A673 (cell line): ENCODE measurements around the gene ERGIC2. TPM values are rescaled to one million over a fixed set of nuclear protein-coding genes. Genes with fewer than 3 reads are reported as not detected.
A peak's percentile ranks its signal among the peaks of the same experiment; 100 is the strongest.

Source experiments
- Bru-seq: library from RNA; stranded (reverse); fragments of 400-500 nt; gene quantifications from one replicate; lab custom pipeline; 2021; lab: Mats Ljungman, UMichigan
- BruChase-seq, 2 experiments: library from RNA; stranded (reverse); fragments of 400-500 nt; gene quantifications; one replicate each; lab custom pipeline; 2021; lab: Mats Ljungman, UMichigan
- BruUV-seq: library from RNA; stranded (reverse); fragments of 400-500 nt; replicated peaks from 2 replicates; lab custom pipeline; 2021; lab: Mats Ljungman, UMichigan
- CTCF ChIA-PET: fragments of 300-600 bp; sonication (Branson Sonifier 250); formaldehyde crosslinking; loops from one replicate; lab custom pipeline; 2022; ENCODE audit warnings: antibody characterized with exemption; lab: Charles Lee
- POLR2A ChIA-PET: fragments of 300-600 bp; sonication (Branson Sonifier 250); formaldehyde crosslinking; loops from one replicate; lab custom pipeline; 2022; ENCODE audit warnings: antibody characterized with exemption; ENCODE audit not compliant: low non-redundant PET; lab: Charles Lee
- DNase-seq: peaks from one replicate; pipeline ENCODE4 v3.0.0-alpha.2; 2015; ENCODE audit warnings: low spot score
- H3K27ac ChIP-seq: fragments of 200-600 bp; sonication (generic); 2 replicates; pipeline ENCODE4 v1.5.1; 2016; ENCODE audit warnings: mixed run types, low read depth, mild to moderate bottlenecking, mixed read lengths, antibody characterized with exemption, low read length; ENCODE audit not compliant: poor library complexity, severe bottlenecking
- H3K27me3 ChIP-seq: fragments of 200-600 bp; sonication (generic); replicated peaks from 2 replicates; pipeline ENCODE4 v1.6.1; 2017; ENCODE audit warnings: mixed run types, low read depth, mild to moderate bottlenecking, mixed read lengths, antibody characterized with exemption, low read length; ENCODE audit not compliant: insufficient read depth, poor library complexity
- H3K36me3 ChIP-seq: fragments of 200-600 bp; sonication (generic); 2 replicates; pipeline ENCODE4 v1.6.1; 2016; ENCODE audit warnings: mixed run types, mild to moderate bottlenecking, mixed read lengths, antibody characterized with exemption, low read length; ENCODE audit not compliant: insufficient read depth, poor library complexity, severe bottlenecking
- H3K4me1 ChIP-seq: fragments of 200-600 bp; sonication (generic); 2 replicates; pipeline ENCODE4 v1.6.1; 2017; ENCODE audit warnings: mixed run types, mild to moderate bottlenecking, mixed read lengths, antibody characterized with exemption, low read length; ENCODE audit not compliant: insufficient read depth, poor library complexity, severe bottlenecking
- H3K4me3 ChIP-seq: fragments of 200-600 bp; sonication (generic); 2 replicates; pipeline ENCODE4 v1.5.1; 2016; ENCODE audit warnings: low read depth, mixed run types, mild to moderate bottlenecking, mixed read lengths, low read length; ENCODE audit not compliant: poor library complexity, severe bottlenecking
- H3K9me3 ChIP-seq: fragments of 200-600 bp; sonication (generic); 2 replicates; pipeline ENCODE4 v1.6.1; 2016; ENCODE audit warnings: mixed run types, low read depth, mild to moderate bottlenecking, mixed read lengths, antibody characterized with exemption, low read length; ENCODE audit not compliant: poor library complexity, severe bottlenecking
- CTCF ChIP-seq: fragments of 300-800, 200-600 bp; sonication (generic); conservative IDR thresholded peaks from 2 replicates; pipeline ENCODE4 v1.5.1; 2017; ENCODE audit warnings: low read depth, mild to moderate bottlenecking, antibody characterized with exemption, low read length, moderate library complexity, mixed read lengths
- EZH2 ChIP-seq: fragments of 200-600 bp; sonication (generic); IDR thresholded peaks from 2 replicates; pipeline ENCODE4 v1.6.1; 2017; ENCODE audit warnings: borderline replicate concordance, low read depth, mild to moderate bottlenecking, mixed read lengths, antibody characterized with exemption, low read length; ENCODE audit not compliant: poor library complexity, severe bottlenecking
- intact Hi-C: fragments of 100-400 bp; cut with micrococcal nuclease; formaldehyde crosslinking; loops from one replicate; pipeline ENCODE4 v1.10.0; 2022; ENCODE audit not compliant: unreplicated experiment
- long read RNA-seq: library from polyadenylated mRNA; stranded (forward); transcript quantifications from one replicate; pipeline ENCODE4 v2.0.0, GENCODE V29; 2022
- total RNA-seq: library from RNA; stranded (reverse); gene quantifications from 2 replicates; pipeline ENCODE4 v1.2.3, GENCODE V29; 2021

Gene ERGIC2
- total RNA-seq (76.9 and 89.1 TPM in 2 replicates), Bru-seq, nascent RNA (percentile 90 among the genes with signal in this experiment), BruChase-seq, experiment 1, labeled RNA remaining after a 2-hour chase (percentile 82 among the genes with signal in this experiment), BruChase-seq, experiment 2, labeled RNA remaining after a 6-hour chase (percentile 82 among the genes with signal in this experiment)
- long read RNA-seq, full-length matches to known transcripts: 180 of 214 reads
- long read RNA-seq, partial matches to known transcripts: 7 of 214 reads
- long read RNA-seq, other reads (novel, unspliced or antisense): 27 of 214 reads

DNA sequence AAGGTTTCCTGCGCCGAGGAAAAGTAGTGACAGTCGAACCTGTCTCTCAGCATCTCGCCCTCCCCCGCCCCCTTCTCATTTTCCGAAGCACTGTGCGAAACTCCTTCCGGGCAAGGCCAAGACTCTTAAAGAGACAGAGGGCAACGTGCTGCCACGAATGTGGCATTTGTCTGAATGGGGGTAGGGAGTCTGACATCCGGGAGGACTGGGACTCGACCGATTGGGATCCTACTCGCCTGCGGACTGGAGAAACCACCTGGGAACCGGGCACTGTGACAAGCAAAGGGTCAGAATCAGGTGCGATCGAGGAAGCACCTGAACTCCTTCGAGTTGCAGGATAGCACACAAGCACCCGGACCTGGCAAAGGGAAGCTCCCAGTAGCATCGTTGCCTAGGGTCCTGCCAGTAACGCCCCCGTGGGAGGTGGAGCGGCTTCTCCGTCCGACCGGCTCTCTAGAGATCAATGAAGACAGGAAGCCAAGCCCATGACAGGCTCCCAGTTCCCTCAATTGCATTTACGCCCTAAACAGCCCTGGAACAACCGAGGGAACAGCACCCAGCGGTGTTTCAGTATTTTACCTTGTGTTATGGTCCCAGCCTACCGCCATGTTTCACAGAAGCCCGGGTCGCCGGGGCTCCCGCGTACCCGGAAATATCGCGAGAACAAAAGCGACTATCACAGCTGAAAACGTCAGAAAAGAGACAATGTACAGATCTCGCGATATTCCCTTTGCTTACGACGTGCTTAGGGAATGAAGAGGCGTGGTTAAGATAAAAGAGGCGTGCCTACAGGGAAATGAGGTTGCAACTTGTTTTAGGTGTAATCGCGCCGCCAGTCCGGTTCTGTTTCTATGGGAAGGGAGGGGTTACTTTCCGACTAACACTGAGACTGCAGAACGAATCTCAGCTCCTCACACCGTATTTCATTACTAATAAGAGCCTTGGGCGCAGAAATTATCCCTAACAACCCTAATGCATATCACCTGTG lies at the start of gene ERGIC2:
TSS of gene ERGIC2 (minus strand) at position 637 of the 988 bp plus-strand sequence. CDS start 9,539 bp downstream, outside the sequence.
- peak within 1 kb of the TSS; percentile 90 for H3K4me3 ChIP-seq
- no peaks in the 10 kb centered on the region for H3K36me3 ChIP-seq
- ChIA-PET POLR2A (no interaction called here), CTCF (no interaction called here)
- TSS peak; percentile 58 for BruUV-seq
- intact Hi-C loops: no loop called here
- TF ChIP-seq CTCF: no peak
- TF ChIP-seq EZH2: no peak
- H3K9me3 ChIP-seq: no peaks in the 10 kb centered on the region
- peak within 1 kb of the TSS; percentile 93 for H3K27ac ChIP-seq
- no peaks in the 10 kb centered on the region for H3K27me3 ChIP-seq
- peaks cover 9% of the 10 kb centered on the region for H3K4me1 ChIP-seq
- peak; percentile 99 for DNase-seq

DNA sequence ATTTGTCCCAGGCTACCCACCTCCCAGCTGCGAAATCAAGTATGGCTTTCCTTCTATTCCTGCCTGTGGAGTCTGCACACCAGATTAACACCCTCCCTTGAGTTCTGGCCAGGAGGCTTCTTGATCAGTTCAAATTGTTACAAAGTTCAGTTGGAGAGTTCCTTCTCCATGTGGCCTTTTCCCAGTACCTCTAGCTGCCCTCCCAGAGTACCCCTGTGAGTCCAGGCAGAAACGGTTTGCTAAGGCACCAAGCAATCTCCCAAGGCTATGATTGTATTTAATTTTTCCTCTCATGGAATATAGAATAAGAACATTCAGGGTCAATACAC lies 49.7 kb upstream of the ERGIC2 start:
- Histone ChIP-seq H3K4me1 (no peaks in the 10 kb centered on the region), H3K27me3 (no peaks in the 10 kb centered on the region), H3K27ac (no peak overlapping the region), H3K4me3 (no peak overlapping the region), H3K36me3 (no peaks in the 10 kb centered on the region), H3K9me3 (no peaks in the 10 kb centered on the region)
- TF ChIP-seq CTCF: no peak
- no peak for TF ChIP-seq EZH2
- no TSS peak for BruUV-seq
- no peak for DNase-seq
- intact Hi-C loops: no loop called here
- POLR2A ChIA-PET: no interaction called here
- CTCF ChIA-PET: no interaction called here

DNA sequence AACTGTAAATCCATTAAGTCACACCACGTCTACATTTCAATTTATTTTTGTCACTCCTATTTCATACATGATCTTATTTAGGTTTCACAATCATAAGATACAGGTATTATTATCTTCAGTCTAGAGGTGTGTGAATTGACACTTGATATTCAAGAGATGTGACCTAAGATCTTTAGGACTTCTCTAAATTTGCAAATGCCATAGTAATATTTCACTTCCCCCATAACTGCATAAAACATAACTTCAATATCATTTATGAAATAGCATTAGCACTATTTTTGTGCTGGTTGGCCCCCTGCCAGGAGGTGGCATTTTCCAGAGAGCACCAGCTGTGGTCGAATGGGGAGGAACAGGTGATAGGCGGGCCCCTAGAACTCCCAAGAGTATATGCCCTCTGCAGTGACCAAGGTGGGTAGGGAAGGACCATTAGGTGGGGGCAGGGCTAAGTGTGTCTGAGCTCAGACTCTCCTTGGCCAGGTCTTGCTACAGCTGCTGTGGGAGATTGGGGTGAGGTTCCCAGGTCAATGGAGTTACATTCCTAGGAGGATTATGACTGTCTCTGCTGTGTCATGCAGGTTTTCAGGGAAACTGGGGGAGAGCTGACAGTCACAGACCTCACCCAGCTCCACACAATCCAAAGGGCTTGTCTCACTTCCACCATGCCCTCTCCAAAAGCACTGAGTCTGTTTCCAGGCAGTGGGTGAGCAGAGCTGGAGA lies 49.2 kb upstream of the ERGIC2 start:
- Histone ChIP-seq H3K4me1 (no peaks in the 10 kb centered on the region), H3K4me3 (no peak overlapping the region), H3K27ac (no peak overlapping the region), H3K9me3 (no peaks in the 10 kb centered on the region), H3K36me3 (no peaks in the 10 kb centered on the region), H3K27me3 (no peaks in the 10 kb centered on the region)
- POLR2A ChIA-PET: no interaction called here
- CTCF ChIA-PET: no interaction called here
- DNase-seq: no peak
- intact Hi-C loops: no loop called here
- no TSS peak for BruUV-seq
- TF ChIP-seq CTCF (no peak), EZH2 (no peak)
